Fibroblast of skin of back (primary cell): ENCODE measurements around the gene ATP5F1D.

ENCODE experiments used
- DNase-seq: peaks from one replicate; pipeline ENCODE4 v3.0.0-alpha.2; 2013

Gene ATP5F1D

DNA sequence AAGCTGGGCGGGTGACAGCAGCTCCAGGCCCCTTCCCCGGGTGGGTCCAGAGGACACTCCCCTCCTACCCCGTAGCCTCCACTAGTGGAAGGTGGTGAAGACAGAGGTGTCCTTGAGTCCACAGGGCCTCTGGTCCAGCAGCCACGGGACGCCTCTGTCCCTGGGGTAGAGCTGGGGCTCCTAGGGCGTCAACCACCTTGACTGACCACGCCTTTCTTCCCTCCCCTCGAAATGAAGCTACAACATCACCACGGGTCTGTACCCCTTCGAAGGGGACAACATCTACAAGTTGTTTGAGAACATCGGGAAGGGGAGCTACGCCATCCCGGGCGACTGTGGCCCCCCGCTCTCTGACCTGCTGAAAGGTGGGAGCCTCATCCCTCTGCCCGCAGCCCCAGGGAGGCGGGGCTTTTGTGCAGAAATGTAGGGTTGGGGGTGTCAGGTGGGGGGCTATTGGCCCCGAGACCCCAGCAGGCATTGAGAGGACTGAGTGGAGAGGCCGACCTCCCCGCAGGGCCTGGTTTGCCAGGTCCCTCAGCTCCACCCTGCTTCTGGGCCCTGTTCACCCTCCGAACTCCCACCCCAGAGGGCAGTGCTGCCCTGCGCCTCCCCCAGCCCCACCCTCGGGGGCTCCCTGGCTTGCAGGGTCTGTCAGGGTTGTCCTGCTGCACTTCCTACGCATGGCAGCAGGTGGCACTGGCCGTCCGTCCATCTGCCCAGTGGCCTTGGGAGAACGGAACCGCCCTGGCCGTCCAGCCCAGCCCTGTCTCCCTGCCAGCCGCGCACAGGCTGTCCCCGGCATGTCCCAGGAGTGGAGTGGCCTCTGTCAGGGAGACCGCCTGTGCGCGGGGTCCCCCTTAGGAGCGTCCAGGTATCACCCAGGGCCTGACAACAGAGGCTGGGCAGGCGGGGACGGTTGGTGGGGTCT, 20.3 kb upstream of the ATP5F1D start:
- no peak for DNase-seq

DNA sequence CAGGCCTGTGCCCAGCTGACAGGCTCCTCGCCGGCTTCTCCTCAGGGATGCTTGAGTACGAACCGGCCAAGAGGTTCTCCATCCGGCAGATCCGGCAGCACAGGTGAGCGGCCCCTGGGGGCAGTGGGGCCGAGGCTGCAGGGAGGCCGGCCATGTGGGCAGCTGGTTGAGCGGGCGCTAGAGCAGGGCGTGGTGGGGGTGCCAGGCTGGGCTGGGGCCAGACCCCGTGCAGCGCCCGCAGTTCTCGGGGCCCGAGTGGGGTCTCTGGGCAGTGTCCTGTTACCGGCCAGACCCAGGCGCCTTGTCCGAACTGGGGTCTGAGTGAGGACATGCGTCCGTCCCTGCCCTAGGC, 19.7 kb upstream of the ATP5F1D start:
- DNase-seq = no peak

DNA sequence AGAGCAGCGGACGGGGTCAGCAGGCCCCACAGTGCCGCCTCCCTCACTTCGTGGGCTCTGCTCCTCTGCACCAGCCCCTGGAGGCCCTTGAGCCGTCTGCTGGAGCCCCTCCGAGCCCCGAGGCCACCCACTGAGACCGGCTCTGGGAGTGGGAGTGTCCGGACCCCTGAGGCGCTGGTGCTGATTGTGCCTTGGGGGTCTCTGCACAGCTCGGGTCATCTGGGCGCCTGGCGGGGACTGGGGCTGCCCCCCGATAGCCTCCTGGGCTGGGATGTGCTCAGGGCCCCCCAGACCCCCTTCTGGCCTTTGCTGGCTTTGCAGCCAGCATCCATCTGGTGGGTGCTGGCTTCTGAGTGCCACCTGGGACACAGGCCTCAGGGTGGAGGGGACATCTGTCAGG, 19.2 kb upstream of the ATP5F1D start:
- DNase-seq = no peak

DNA sequence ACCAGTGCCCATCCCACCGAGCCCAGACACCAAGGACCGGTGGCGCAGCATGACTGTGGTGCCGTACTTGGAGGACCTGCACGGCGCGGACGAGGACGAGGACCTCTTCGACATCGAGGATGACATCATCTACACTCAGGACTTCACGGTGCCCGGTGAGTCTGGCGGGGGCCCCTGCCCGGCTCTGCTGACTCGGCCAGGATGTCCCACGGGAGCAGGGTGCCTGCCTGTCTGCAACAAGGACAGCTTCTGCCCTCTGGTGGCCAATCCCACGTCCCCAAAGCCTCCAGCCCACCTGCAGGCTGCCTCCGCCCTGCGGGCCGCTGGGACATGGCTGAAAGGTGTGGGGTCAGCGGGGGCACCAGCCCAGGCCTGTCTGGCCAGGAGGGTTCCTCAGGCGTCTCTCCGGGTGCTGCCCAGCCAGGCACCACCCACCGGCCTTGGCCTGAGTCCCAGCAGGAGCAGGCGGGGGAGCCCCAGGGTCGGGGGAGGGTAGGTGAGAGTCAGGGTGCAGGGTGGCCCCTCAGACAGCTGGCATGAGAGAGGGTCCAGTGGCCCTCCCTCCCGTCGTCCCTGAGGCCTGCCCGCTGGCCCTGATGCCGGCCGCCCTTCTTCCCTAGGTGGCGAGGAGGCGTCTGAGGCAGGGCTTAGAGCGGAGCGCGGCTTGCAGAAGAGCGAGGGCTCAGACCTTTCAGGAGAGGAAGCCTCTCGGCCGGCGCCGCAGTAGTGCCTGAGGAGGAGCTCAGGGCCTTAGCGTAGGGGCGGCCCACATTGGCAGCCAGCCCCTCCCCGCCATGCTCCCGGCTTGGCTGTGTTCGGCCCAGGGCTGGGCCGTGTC, 18.3 kb upstream of the ATP5F1D start:
- peak; percentile 46 for DNase-seq

DNA sequence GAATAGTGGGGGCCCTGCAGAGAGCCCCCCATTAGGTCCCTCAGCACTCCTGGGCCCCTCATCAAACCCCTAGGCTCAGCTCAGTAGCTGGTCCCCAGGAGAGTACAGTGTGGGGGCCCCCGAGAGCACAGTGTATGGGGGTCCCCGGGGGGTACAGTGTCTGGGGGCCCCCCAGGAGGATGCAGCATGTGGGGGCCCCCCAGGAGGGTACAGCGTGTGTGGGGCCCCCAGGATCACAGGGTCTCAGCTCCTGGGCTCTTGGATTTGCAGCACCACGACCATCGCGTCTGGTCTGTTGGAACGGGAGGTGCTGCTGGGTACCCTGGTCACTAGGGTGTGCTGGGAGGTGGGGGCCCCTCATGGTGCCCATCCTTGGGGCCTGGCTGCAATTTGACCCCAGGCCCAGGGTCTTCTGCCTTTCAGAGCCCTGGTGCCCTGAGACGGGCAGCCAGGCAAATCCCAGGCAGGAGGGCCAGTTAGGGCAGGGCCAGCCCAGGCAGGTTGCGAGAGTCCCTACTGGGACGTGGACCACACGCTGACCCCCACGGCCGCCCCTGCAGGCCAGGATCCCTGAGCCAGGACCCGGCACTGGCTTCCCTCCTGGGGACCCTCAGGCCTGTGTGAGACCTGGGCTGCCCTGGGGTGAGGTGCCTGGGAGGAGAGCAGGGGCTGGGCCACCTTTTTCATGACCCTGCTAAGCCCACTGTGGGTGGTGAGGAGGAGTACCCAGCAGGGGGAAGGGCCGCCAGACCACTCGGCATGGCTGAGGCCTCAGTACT, 17.3 kb upstream of the ATP5F1D start:
- no peak for DNase-seq

DNA sequence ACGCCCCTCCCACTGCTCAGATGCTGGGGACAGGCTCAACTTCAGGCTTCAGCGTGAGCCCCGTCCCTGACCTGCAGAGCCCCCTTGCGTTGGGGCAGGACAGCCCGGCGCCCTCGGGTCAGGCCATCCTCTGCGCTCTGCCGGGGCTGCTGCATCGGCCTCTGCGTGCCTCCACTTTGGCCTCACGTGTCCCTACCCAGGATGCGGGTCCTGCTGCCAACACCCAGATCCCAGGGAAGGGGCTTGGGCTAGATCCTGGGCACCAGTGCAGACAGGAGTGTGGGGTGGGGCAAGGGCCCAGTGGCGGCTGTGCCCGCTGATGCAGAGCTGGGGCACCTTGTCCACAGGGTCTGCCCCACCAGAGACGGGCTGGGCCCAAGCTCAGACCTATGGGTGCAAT, 16.7 kb upstream of the ATP5F1D start:
- no peak for DNase-seq

DNA sequence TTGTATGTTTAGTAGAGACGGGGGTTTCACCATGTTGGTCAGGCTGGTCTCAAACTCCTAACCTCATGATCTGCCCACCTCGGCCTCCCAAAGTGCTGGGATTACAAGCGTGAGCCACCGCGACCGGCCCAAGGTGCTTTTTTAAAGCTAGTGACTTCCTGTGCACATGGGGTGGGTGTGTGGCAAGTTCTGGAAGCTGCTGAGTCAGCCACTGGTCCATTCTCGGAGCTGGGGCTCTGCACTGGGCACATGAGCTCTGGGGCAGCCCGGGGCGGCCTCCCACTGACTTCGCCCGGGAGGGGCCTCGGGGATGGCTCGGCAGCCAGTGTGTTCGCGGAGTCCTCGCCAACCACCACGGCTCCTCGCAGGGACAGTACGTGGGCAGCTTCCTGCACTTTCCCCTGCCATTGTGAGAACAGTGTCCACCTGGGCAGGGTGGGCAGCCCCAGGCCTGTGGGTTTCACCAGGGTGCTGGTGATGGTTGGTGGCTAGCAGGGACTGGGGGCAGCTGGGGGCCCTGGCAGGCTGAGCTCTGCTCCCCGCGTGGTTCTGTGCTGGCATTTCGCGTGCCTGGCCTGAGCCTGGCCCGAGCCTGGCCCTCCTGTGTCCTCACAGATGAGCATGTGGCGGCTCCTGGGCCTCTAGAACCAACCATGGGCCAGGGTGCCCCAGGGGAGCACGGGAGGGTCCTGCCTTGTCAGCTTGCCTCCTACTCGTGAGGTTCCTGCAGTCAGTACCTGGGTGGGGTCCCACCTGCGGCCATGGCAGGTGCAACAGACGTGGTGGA, 15.9 kb upstream of the ATP5F1D start:
- DNase-seq = no peak

DNA sequence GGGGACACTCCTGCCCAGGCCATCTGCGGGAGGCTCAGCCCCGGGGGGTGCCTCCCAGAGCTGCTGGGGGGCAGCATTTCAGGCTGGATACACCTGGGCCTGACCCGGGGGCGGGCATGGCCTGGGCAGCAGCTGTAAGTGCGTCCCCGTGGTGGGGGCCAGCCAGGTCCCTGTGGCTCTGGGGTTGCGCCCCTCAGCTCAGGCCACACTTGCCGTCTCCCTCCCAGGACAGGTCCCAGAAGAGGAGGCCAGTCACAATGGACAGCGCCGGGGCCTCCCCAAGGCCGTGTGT, 15.4 kb upstream of the ATP5F1D start:
- DNase-seq = no peak

DNA sequence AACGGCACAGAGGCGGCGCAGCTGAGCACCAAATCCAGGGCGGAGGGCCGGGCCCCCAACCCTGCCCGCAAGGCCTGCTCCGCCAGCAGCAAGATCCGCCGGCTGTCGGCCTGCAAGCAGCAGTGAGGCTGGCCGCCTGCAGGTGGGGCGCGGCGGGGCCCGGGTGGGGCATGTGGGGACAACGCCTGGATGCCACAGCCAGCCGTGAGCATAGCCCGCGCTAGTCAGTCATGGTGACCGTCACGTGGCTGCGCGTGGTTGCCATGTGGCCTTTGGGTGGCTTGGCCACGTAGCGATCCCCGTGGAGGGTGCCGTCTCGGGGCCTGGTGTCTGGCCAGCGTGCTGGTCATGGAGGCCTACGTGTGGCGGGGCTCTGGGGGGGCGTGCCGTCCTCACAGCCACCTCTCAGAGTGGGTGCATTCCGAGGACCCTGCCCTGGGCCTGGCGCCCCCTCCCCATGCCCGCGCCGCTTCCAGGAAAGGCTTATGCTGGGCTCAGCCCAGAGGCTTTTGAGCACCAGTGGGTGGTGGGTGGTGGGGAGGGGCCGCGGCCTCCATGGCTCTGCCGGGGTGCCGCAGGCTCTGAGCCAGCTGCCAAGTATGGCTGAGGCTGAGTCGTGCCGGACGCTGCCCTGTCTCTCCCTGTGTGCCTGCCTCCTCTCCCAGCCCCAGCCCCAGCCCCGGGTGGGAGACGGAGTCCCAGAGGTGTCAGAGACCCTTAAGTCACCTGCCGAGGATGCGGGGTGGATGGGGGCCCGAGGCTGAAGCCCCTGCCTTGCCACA, 14.8 kb upstream of the ATP5F1D start:
- DNase-seq = no peak

DNA sequence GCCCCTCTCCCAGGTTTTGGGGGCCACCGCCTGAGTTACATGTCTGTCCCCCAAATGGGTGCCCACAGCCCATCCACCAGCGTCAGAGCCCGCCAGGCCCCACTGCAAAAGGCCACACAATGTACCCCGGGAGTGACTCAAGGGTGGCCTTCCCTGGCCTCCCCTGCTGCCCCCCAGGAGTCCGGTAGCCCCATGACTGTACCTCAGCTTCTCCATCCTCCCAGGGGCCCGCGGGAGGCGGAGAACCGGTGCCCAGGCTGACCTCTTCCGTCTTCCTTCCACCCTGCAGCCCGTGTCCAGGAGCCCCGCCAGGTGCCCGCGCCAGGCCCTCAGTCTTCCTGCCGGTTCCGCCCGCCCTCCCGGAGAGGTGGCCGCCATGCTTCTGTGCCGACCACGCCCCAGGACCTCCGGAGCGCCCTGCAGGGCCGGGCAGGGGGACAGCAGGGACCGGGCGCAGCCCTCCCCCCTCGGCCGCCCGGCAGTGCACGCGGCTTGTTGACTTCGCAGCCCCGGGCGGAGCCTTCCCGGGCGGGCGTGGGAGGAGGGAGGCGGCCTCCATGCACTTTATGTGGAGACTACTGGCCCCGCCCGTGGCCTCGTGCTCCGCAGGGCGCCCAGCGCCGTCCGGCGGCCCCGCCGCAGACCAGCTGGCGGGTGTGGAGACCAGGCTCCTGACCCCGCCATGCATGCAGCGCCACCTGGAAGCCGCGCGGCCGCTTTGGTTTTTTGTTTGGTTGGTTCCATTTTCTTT, 14.1 kb upstream of the ATP5F1D start:
- DNase-seq = no peak

DNA sequence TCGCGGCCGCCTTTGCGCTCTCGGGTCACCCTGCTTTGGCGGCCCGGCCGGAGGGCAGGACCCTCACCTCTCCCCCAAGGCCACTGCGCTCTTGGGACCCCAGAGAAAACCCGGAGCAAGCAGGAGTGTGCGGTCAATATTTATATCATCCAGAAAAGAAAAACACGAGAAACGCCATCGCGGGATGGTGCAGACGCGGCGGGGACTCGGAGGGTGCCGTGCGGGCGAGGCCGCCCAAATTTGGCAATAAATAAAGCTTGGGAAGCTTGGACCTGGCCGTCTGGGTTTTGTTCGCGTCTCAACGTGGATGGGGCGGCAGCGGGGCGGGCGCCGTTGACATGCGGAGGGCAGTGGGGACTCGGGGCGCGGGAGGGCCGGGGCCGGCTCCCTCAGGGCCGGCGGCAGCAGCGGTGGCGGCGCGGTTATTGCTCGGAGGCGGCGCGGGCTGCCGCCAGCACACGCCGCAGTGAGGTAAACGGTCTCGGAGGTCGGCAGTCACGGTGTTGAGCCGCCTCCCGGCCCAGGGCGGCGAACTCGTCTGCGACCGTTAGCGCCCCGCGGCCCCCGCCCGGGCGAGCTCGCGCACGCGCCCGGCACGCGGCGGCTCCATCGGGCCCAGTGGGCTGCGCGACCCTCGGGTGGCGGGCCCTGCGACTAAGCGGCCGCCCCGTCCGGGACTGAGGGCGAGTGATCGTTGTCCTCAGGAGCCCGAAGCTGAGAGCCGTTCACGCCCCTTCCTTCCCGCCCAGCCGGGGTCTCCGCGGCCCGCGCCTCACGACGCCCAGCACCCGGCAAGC, 13.2 kb upstream of the ATP5F1D start:
- DNase-seq = no peak

DNA sequence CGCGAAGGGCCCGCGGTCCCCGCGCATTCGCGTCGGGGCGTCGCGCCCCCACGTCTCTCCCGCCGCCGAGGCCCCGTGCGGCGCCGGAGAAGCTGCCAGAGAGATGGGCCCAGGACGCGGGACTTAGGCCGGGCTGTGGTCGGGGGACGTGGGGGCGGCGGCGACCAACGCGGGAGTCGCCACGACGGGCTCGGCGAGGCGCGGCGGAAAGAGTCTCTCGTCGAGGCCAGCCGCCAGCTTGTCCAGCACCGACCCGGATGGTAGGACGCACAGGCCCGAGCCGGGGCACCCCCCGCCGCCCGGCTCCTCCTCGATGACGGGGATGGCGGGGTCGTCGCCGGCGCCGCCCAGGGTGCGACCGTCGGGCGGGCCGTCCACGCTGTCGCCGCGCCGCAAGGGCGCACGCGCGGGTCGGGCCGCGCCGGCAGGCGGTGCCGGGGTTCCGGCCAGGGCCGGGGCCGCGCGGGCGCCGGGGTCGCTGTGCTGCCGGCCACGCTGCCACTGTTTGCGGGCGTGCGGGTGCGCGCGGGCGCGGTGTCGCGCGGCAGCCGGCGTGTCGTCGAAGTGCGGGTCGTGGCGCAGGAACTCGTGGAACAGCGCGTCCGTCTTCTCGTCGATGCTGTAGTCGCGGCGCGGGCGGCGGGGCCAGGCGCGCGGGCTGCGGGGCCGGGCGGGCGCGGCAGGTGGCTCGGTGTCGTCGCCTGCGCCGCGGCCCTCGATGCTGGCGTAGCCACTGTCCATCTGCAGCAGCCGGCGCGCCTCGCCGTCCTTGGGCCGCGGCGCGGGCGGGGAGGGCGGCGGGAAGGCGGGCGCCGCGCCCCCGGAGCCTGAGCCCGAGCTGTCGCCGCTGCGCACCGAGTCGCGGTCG, 12.3 kb upstream of the ATP5F1D start:
- no peak for DNase-seq

DNA sequence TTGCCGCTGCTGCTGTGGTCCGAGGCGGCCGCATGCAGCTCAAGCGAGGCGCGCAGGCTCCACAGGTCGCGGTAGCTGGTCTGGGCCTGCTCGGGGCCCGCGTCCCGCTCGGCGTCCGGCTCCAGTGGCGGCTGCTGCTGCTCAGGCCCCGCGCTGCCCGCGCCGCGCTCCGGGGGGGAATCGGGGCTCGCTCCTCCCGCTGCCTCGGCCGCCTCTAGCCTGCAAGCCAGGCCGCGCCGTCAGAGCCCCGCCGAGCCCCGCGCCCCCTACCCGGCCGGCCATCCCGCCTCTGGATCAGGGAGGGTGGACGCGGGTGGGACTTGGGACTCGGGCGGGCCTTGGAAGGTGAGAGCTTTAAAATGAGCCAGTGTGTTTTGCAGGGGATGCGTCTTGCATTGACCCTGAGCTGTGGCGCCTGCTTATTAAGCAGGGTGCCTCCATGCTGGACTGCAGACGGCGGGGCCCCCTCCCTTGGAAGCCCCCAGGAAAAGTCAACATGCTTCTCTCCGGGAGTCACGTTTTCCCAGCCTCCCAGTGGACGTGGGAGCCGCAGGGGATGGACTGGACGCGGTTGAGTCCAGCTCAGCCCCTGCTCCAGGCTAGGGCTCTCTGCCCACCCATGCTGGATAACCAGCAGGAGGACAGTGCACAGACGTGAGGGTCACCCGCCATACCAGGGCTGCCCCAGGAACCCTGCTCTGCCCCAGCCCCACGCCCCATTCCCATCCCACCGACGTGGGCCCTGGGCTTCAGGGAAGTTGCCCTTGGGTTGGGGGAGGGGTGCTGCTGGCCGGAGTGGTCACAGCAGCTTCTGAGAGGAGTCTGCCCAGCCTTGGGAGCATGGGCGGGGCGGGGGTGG, 11.4 kb upstream of the ATP5F1D start:
- no peak for DNase-seq

DNA sequence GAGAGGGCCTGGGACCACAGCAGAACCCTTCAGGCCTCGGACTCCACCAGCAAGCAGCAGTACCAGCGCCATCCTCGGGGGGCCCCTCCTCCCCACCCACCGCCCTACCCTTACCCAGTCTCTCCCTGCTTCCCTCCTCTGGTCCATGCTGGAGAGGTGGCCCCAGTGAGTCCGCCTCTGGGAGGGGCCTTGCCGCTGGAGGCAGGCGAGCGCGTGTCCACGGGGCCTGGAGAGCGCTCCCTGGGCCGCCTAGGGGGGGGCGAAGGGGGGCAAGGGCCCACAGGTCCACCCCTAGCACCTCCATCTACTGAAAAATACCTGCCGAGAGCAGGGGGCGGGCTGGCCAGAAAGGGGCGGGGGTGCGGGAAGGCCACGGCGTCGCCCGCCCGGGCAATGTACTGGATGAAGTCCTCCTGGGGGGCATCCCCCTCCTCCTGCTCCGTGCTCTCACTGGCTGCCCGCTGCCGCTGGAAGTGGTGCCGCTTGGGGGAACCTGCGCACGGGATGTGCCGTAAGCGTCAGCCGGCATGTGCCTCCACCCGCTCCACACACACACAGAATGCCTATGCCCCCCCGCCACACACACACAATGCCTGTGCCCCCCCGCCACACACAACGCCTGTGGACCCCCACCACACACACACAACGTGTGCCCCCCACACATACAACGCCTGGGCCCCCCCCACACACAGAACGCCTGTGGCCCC, 10.6 kb upstream of the ATP5F1D start:
- no peak for DNase-seq

DNA sequence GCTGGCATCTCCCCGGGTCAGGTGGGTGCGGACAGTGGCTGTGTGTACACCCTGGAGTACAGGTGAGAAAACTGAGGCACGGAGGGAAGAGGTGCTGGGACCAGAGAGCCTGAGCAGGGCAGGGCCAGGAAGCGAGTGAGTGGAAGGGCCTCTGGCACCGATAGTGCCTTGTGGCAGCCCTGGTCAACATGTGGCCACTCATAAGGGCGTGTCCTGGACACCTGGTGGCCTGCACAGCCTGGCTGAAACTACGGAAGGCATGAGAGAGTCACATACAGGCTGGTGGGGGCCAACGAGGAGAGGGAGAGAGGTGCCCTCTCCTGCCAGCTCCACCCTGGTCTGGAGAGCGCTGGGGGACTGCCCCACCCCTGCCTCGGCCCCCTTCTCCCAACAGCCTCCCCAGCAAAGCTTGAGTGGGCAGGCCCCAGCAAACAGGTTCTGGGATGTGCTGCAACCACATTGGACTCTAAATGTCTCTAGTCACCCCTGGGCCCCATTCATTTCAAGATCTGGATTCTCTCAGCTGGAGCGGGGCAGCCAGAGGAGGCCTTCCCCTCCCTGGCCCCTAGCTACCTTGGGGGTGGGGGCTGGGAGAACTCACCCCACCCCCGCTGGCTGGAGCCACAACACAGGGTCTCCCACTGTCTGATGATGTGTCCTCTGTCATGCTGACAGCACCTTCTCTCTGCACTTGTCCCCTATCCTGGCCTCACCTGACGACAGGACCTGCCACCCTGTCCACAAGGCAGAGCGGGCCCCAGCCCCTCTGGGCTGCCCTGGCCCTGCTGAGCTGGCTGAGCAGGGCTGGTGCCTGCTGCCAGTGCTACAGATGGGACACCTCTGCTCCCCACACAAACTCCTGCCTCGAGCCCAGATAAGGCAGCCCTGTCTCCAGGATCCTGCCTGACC, 9.6 kb upstream of the ATP5F1D start:
- DNase-seq = no peak

DNA sequence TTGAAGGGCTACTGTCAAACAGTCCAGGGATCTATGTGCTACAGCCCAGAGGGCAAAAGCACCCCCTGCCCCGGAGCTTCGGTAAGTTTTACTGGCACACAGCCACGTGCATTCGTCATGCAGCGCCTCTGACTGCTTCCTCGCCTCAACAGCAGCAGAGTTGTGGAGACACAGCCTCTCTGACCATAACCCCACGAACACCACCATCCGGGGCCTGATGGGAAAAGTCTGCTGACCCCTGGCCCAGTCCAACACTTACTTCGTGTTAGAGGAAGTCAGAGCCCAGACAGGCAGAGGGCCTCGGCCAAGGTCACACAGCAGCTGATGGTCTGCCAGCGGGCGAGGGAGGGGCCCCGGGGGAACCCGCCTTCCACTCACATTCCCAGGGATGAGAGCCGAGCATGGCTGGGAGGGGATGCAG, 8.9 kb upstream of the ATP5F1D start:
- DNase-seq = no peak
